Transverse colon (tissue), 4 donors: ENCODE measurements around the gene NCOA1. TPM values are rescaled to one million over a fixed set of nuclear protein-coding genes. Genes with fewer than 3 reads are reported as not detected.

Source experiments
- DNase-seq: peaks from one replicate; pipeline ENCODE4 v3.0.0-alpha.2; 2019
- H3K27ac ChIP-seq, 4 donors: fragments of 200-600 bp; sonication (generic); 2 replicates each; pipeline ENCODE4 v1.5.1; 2016 to 2018; ENCODE audit warnings: inconsistent platforms in 4 of 4
- H3K27me3 ChIP-seq: fragments of 200-600 bp; sonication (generic); 2 replicates; pipeline ENCODE4 v1.5.1; 2017; ENCODE audit warnings: inconsistent platforms
- H3K36me3 ChIP-seq, 4 donors: fragments of 200-600 bp; sonication (generic); 2 replicates each; pipeline ENCODE4 v1.5.1; 2017 to 2019; ENCODE audit warnings: inconsistent platforms in 4 of 4
- H3K4me1 ChIP-seq, 4 donors: fragments of 200-600 bp; sonication (generic); 2 replicates each; pipeline ENCODE4 v1.5.1; 2017 to 2020; ENCODE audit warnings: inconsistent platforms in 4 of 4
- H3K4me3 ChIP-seq, 4 donors: fragments of 200-600 bp; sonication (generic); 1 replicate in 1 of 4; 2 replicates in 3 of 4; pipeline versions ENCODE4 v1.5.1 to v1.6.1; 2017 to 2019; ENCODE audit warnings: inconsistent platforms in 4 of 4
- H3K9me3 ChIP-seq, 2 donors: fragments of 200-600 bp; sonication (generic); 2 replicates each; pipeline ENCODE4 v1.5.1; 2017 to 2019; ENCODE audit warnings: inconsistent platforms in 2 of 2
- CTCF ChIP-seq, 5 experiments: fragments of 200-600 bp in 3 of 5; fragments of 450-650 bp in 2 of 5; sonication (generic) in 3 of 5; IDR thresholded peaks; 1 replicate in 2 of 5; 2 replicates in 3 of 5; pipeline ENCODE4 v1.5.1; 2016 to 2017; ENCODE audit warnings: antibody characterized with exemption in 5 of 5, inconsistent platforms in 3 of 5, mild to moderate bottlenecking in 2 of 5, moderate library complexity in 1 of 5
- EP300 ChIP-seq: sonication (generic); formaldehyde crosslinking; IDR thresholded peaks from one replicate; pipeline ENCODE4 v1.6.1; 2017; ENCODE audit warnings: antibody characterized with exemption, low read depth
- POLR2A ChIP-seq: fragments of 450-650 bp; IDR thresholded peaks from one replicate; pipeline ENCODE4 v1.6.1; 2016; ENCODE audit warnings: antibody characterized with exemption, mild to moderate bottlenecking, moderate library complexity
- POLR2AphosphoS5 ChIP-seq, 3 donors: sonication (generic); formaldehyde crosslinking; IDR thresholded peaks; one replicate each; pipeline ENCODE4 v1.6.1; 2016; ENCODE audit warnings: antibody characterized with exemption in 3 of 3
- WGBS, 2 donors: methylation state at CpG; one replicate each; pipeline ENCODE4 v1.1.5; 2018; ENCODE audit warnings: low coverage in 1 of 2; 5-methylcytosine and 5-hydroxymethylcytosine counted together
- in situ Hi-C, 4 donors: fragments of 200-750 bp; cut with MboI; loops; one replicate each; pipeline versions ENCODE4 v1.15.0 to v1.15.1; 2017; ENCODE audit warnings: low sequenced_read_pairs in 3 of 4, low pct_ligation_motif_present in 1 of 4, low pct_unique_long_range_greater_than_20kb in 1 of 4
- intact Hi-C: fragments of 100-400 bp; cut with DNase I; formaldehyde crosslinking; loops from one replicate; pipeline ENCODE4 v1.15.1; 2023; ENCODE audit warnings: low total_unique reads
- total RNA-seq, 4 donors: library from RNA; depleted of rRNA; stranded (reverse); fragments of >200 nt; gene quantifications; one replicate each; pipeline ENCODE4 v1.1.0, GENCODE V29; 2016

NCOA1 gene
- total RNA-seq, 4 donors from 2014 or later = 32.9 to 56.5 (median 47.9) TPM

DNA sequence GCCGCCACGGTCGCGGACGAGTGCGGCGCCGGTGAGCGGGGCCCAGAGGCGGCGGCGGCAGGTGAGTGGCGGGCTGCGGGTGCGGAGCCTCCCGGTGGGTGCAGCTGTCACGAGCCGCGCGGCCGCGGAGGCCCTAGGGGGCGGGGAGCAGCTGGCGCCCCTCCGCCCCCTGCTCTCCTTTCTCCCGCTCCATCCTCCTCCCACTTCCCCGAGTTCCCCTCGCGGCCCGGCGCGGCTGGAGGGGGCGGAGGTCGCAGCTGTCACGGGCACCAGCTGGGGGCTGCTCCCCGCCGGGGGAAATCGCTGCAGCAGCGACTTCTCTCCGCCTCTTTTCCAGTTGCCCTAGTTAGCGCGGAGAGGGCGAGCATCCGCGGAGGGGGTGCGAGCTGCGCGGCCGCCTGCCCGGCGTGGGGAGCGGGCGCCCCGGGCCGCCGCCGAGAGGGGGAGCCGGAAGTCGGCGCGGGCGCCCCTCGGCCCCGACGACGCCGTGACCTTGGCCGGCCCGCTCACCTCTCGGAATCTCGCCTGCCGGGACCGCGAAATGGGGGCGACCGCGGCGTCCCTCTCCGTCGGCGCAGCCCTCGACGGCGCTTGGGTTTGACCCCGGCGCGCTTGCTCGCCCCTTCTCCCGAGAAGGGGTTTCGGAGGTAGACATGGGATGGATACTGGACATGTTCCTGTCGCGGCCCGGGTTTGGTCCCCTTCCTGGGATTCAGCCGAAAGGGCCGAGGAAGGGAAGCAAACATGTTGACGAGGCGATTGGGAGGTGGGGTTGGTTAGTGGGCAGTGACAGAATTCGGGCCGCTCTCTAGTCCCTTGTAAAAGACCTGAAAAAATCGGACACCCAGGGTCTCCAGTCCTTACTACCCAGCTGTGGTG is 727 bp downstream of the NCOA1 start:
- TF ChIP-seq POLR2A = no peak
- H3K9me3 ChIP-seq = no peaks in the 10 kb centered on the region
- H3K4me1 ChIP-seq = peaks cover 12 to 45% (median 24%) of the 10 kb centered on the region in 4 donors
- no peaks in the 10 kb centered on the region for H3K36me3 ChIP-seq
- in situ Hi-C loops = no loop called here
- H3K27me3 ChIP-seq = no peaks in the 10 kb centered on the region
- peak overlapping the region; percentile 81 to 95 (median 90) for H3K4me3 ChIP-seq
- intact Hi-C loops = no loop called here
- H3K27ac ChIP-seq = peak overlapping the region; percentile 89 to 94 (median 90)
- DNase-seq = peak; percentile 51
- 1 to 7% methylated on average over 3 to 55 of the region's 100 CpGs for WGBS, 2 donors

DNA sequence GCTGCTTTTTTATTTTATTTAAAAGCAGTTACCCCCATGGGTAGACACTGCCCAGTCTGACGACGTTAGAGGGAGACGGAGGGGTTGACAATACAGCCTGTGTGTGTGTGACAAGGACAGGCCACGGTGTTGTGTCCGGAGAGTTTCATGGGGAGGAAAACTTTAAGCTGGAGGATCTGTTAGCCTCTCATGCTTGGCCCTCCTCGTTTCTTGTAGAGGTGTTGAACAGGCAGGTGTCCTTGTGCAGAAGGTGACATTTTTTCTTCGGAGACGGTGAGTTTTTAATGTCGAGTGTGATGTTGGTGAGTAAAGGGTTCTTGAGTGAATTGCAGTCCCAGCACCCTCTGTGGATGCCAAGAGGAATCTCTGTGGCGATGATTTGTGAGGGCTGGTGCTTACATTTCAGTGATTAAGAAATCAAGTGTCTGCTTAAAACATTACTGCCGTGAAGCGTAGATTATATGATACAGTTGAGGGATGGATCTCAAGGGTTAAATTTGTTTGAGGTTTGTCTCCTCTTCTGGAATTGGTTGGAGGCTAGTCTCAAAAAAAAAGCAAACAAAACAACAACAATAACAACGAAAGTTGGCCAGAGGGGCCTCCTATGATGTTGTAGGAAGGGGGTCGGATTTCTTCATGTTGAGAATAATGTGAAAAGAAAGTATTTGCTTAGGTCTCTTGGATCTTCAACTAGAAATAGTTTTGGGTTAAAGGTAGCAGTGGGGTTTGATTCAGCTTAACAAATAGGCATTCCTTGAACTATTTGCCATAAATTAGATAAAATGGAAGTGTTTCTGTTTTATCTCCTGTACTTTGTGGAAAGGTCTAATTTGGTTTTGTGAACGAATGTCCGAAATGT is 1.6 kb downstream of the NCOA1 start:
- Histone ChIP-seq H3K4me3 (peak overlapping the region; percentile 81 to 95 (median 90)), H3K9me3 (no peaks in the 10 kb centered on the region), H3K36me3 (no peaks in the 10 kb centered on the region), H3K27me3 (no peaks in the 10 kb centered on the region), H3K27ac (peak overlapping the region; percentile 89 to 94 (median 90)), H3K4me1 (peaks cover 12 to 42% (median 22%) of the 10 kb centered on the region in 4 donors)
- WGBS, 2 donors = 19 to 35% methylated on average over 13 to 16 of the region's 16 CpGs
- in situ Hi-C loops (no loop called here), intact Hi-C loops (no loop called here)
- TF ChIP-seq POLR2A (no peak), CTCF (IDR thresholded peaks at IDR 0.05) (no peak), POLR2AphosphoS5 (IDR thresholded peaks at IDR 0.05) (no peak), EP300 (no peak)
- peak; percentile 15 for DNase-seq

DNA sequence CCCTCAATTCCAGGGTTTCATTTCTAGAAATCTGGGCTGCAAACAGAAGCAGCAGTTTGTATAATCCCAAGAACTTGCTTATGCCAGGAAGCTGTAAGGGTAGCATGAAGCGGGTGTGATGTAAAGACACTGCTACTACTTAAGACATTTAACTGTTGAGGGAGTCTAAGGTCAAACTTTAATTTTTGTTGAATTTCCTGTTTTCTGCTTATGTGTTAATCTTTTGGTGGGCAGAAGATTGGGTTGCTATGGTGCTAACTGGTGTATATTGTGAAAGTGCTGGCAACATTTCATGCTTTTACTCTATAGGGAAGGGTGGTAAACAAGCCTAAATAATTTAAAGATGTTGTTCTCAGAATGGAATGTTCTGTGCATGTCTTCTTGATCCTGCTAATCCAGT is 2.7 kb downstream of the NCOA1 start:
- H3K4me3 ChIP-seq = no peak overlapping the region
- H3K36me3 ChIP-seq = no peaks in the 10 kb centered on the region
- in situ Hi-C loops (no loop called here), intact Hi-C loops (no loop called here)
- no peak for DNase-seq
- H3K4me1 ChIP-seq = peaks cover 12 to 40% (median 24%) of the 10 kb centered on the region in 4 donors
- TF ChIP-seq POLR2AphosphoS5 (IDR thresholded peaks at IDR 0.05) = no peak
- TF ChIP-seq EP300 = no peak
- no peak for TF ChIP-seq CTCF (IDR thresholded peaks at IDR 0.05)
- no peak for TF ChIP-seq POLR2A
- no peaks in the 10 kb centered on the region for H3K27me3 ChIP-seq
- H3K27ac ChIP-seq = peak overlapping the region in 1 of 4 donors; percentile 94
- no peaks in the 10 kb centered on the region for H3K9me3 ChIP-seq
- 54 to 83% methylated on average over 1 of the region's 1 CpG for WGBS, 2 donors

GRCh38 chr2:24494410-24494809 is 3.4 kb downstream of the NCOA1 start:
- Histone ChIP-seq H3K36me3 (no peaks in the 10 kb centered on the region), H3K4me3 (no peak overlapping the region), H3K27ac (no peak overlapping the region), H3K4me1 (peaks cover 12 to 36% (median 24%) of the 10 kb centered on the region in 4 donors), H3K27me3 (no peaks in the 10 kb centered on the region), H3K9me3 (no peaks in the 10 kb centered on the region)
- in situ Hi-C loops = no loop called here
- intact Hi-C loops = no loop called here
- WGBS, 2 donors = 88 to 94% methylated on average over 7 of the region's 7 CpGs
- DNase-seq = no peak
- TF ChIP-seq POLR2AphosphoS5 (IDR thresholded peaks at IDR 0.05) (no peak), CTCF (IDR thresholded peaks at IDR 0.05) (no peak), EP300 (no peak), POLR2A (no peak)
